Measurements from ENCODE around the gene C20orf141. TPM values are rescaled to one million over a fixed set of nuclear protein-coding genes. Genes with fewer than 3 reads are reported as not detected.
A peak's percentile ranks its signal among the peaks of the same experiment; 100 is the strongest.
"Not testable (repeated sequence)": the region's sequence is repeated elsewhere in the genome, so short reads cannot be mapped to it uniquely, and the experiment has no call there.

The C20orf141 gene
- total RNA-seq = not detected

- Mint-ChIP-seq H3K36me3 (peaks cover 14% of the 10 kb centered on the region), H3K4me3 (no peak within 1 kb of the TSS), H3K27ac (no peak within 1 kb of the TSS), H3K9me3 (peaks cover 3% of the 10 kb centered on the region), H3K27me3 (peaks cover 17 to 32% of the 10 kb centered on the region in 2 donors), H3K4me1 (ENCODE audit: low read depth in 2 of 2) (peaks cover 5 to 11% of the 10 kb centered on the region in 2 donors)
- ATAC-seq (peak in 1 of 2 donors; percentile 17), DNase-seq (ENCODE audit: low spot score) (no peak)
These were observed at the start of gene C20orf141 for GRCh38 chr20:2814587-2815051. Gene C20orf141, plus strand, starts transcription at chr20:2814987. Its CDS starts 198 bp downstream, at chr20:2815185.

- H3K27ac Mint-ChIP-seq = no peak overlapping the region
- peaks cover 8% of the 10 kb centered on the region in 2 donors for H3K27me3 Mint-ChIP-seq
- H3K4me3 Mint-ChIP-seq = no peak overlapping the region
- H3K4me1 Mint-ChIP-seq (ENCODE audit: low read depth in 2 of 2) = peaks cover 9 to 17% of the 10 kb centered on the region in 2 donors
- ATAC-seq (no peak), DNase-seq (ENCODE audit: low spot score) (no peak)
- no peaks in the 10 kb centered on the region for H3K9me3 Mint-ChIP-seq
- no peaks in the 10 kb centered on the region for H3K36me3 Mint-ChIP-seq
These were observed 46.8 kb upstream of the C20orf141 start for GRCh38 chr20:2767768-2768631.

GRCh38 chr20:2768632-2769015 is 46.2 kb upstream of the C20orf141 start:
- Mint-ChIP-seq H3K27me3 (peaks cover 8% of the 10 kb centered on the region in 2 donors), H3K36me3 (no peaks in the 10 kb centered on the region), H3K4me3 (no peak overlapping the region), H3K27ac (no peak overlapping the region), H3K9me3 (no peaks in the 10 kb centered on the region), H3K4me1 (ENCODE audit: low read depth in 2 of 2) (peaks cover 9 to 17% of the 10 kb centered on the region in 2 donors)
- DNase-seq (ENCODE audit: low spot score) = no peak
- no peak for ATAC-seq

GRCh38 chr20:2770091-2770490 is 44.7 kb upstream of the C20orf141 start:
- H3K36me3 Mint-ChIP-seq; DNase-seq (ENCODE audit: low spot score); H3K4me3 Mint-ChIP-seq; H3K27me3 Mint-ChIP-seq; H3K9me3 Mint-ChIP-seq; H3K27ac Mint-ChIP-seq; ATAC-seq: not testable (repeated sequence)
- H3K4me1 Mint-ChIP-seq (ENCODE audit: low read depth in 2 of 2) = peaks cover 9 to 17% of the 10 kb centered on the region in 2 donors

GRCh38 chr20:2771631-2772080 is 43.1 kb upstream of the C20orf141 start:
- Mint-ChIP-seq H3K9me3 (no peaks in the 10 kb centered on the region), H3K36me3 (no peaks in the 10 kb centered on the region), H3K4me3 (peak overlapping the region; percentile 61), H3K4me1 (ENCODE audit: low read depth in 2 of 2) (peaks cover 9 to 17% of the 10 kb centered on the region in 2 donors), H3K27ac (peak overlapping the region; percentile 33 to 43), H3K27me3 (peaks cover 8% of the 10 kb centered on the region in 2 donors)
- DNase-seq (ENCODE audit: low spot score) (no peak), ATAC-seq (peak; percentile 77 to 82)

- Mint-ChIP-seq H3K27me3 (peaks cover 0 to 2% of the 10 kb centered on the region in 2 donors), H3K27ac (no peak overlapping the region), H3K4me3 (no peak overlapping the region)
These were observed 41.0 kb upstream of the C20orf141 start for GRCh38 chr20:2773812-2774211.

GRCh38 chr20:2775139-2775538 is 39.6 kb upstream of the C20orf141 start:
- Mint-ChIP-seq H3K27me3 (peaks cover 0 to 2% of the 10 kb centered on the region in 2 donors), H3K4me1 (ENCODE audit: low read depth in 2 of 2) (peaks cover 9 to 17% of the 10 kb centered on the region in 2 donors), H3K27ac (no peak overlapping the region), H3K9me3 (no peaks in the 10 kb centered on the region), H3K4me3 (no peak overlapping the region), H3K36me3 (no peaks in the 10 kb centered on the region)
- DNase-seq (ENCODE audit: low spot score) = no peak
- no peak for ATAC-seq

More at GRCh38 chr20:2773812-2774211, 41.0 kb upstream of the C20orf141 start:
- no peaks in the 10 kb centered on the region for H3K9me3 Mint-ChIP-seq
- H3K36me3 Mint-ChIP-seq = no peaks in the 10 kb centered on the region
- DNase-seq (ENCODE audit: low spot score) (no peak), ATAC-seq (no peak)
- peaks cover 9 to 17% of the 10 kb centered on the region in 2 donors for H3K4me1 Mint-ChIP-seq (ENCODE audit: low read depth in 2 of 2)

- peaks cover 12 to 14% of the 10 kb centered on the region in 2 donors for H3K27me3 Mint-ChIP-seq
These were observed 36.0 kb upstream of the C20orf141 start for GRCh38 chr20:2778602-2779321.

GRCh38 chr20:2780948-2781347 is 33.8 kb upstream of the C20orf141 start:
- Mint-ChIP-seq H3K9me3 (no peaks in the 10 kb centered on the region), H3K27me3 (peaks cover 15 to 23% of the 10 kb centered on the region in 2 donors), H3K4me3 (no peak overlapping the region), H3K36me3 (no peaks in the 10 kb centered on the region), H3K4me1 (ENCODE audit: low read depth in 2 of 2) (peaks cover 0 to 5% of the 10 kb centered on the region in 2 donors), H3K27ac (no peak overlapping the region)
- DNase-seq (ENCODE audit: low spot score) = no peak
- no peak for ATAC-seq

More at GRCh38 chr20:2778602-2779321, 36.0 kb upstream of the C20orf141 start:
- DNase-seq (ENCODE audit: low spot score) (no peak), ATAC-seq (no peak)
- no peaks in the 10 kb centered on the region for H3K9me3 Mint-ChIP-seq
- no peak overlapping the region for H3K4me3 Mint-ChIP-seq
- no peaks in the 10 kb centered on the region for H3K36me3 Mint-ChIP-seq
- no peak overlapping the region for H3K27ac Mint-ChIP-seq
- peaks cover 0 to 5% of the 10 kb centered on the region in 2 donors for H3K4me1 Mint-ChIP-seq (ENCODE audit: low read depth in 2 of 2)

- no peak overlapping the region for H3K27ac Mint-ChIP-seq
- H3K27me3 Mint-ChIP-seq = peaks cover 23 to 32% of the 10 kb centered on the region in 2 donors
- no peak for ATAC-seq
- H3K4me3 Mint-ChIP-seq = no peak overlapping the region
- H3K36me3 Mint-ChIP-seq = no peaks in the 10 kb centered on the region
- peaks cover 0 to 5% of the 10 kb centered on the region in 2 donors for H3K4me1 Mint-ChIP-seq (ENCODE audit: low read depth in 2 of 2)
- no peak for DNase-seq (ENCODE audit: low spot score)
- H3K9me3 Mint-ChIP-seq = no peaks in the 10 kb centered on the region
These were observed 30.8 kb upstream of the C20orf141 start for GRCh38 chr20:2783908-2784566.

GRCh38 chr20:2793471-2793870 is 21.3 kb upstream of the C20orf141 start:
- no peak overlapping the region for H3K4me3 Mint-ChIP-seq
- H3K27ac Mint-ChIP-seq = no peak overlapping the region
- DNase-seq (ENCODE audit: low spot score) (no peak), ATAC-seq (no peak)
- peaks cover 4 to 9% of the 10 kb centered on the region in 2 donors for H3K27me3 Mint-ChIP-seq
- peaks cover 3 to 8% of the 10 kb centered on the region in 2 donors for H3K4me1 Mint-ChIP-seq (ENCODE audit: low read depth in 2 of 2)
- H3K36me3 Mint-ChIP-seq = no peaks in the 10 kb centered on the region
- H3K9me3 Mint-ChIP-seq = no peaks in the 10 kb centered on the region

- DNase-seq (ENCODE audit: low spot score) = no peak
- no peak for ATAC-seq
- Mint-ChIP-seq H3K27me3 (peaks cover 7 to 12% of the 10 kb centered on the region in 2 donors), H3K4me1 (ENCODE audit: low read depth in 2 of 2) (peaks cover 10 to 14% of the 10 kb centered on the region in 2 donors), H3K9me3 (no peaks in the 10 kb centered on the region), H3K27ac (no peak overlapping the region), H3K36me3 (peaks cover 6% of the 10 kb centered on the region), H3K4me3 (no peak overlapping the region)
These were observed 20.5 kb upstream of the C20orf141 start for GRCh38 chr20:2794202-2794748.

- Mint-ChIP-seq H3K27me3 (peaks cover 13 to 19% of the 10 kb centered on the region in 2 donors), H3K36me3 (peaks cover 12% of the 10 kb centered on the region), H3K9me3 (no peaks in the 10 kb centered on the region), H3K27ac (no peak overlapping the region), H3K4me3 (no peak overlapping the region), H3K4me1 (ENCODE audit: low read depth in 2 of 2) (peaks cover 16 to 21% of the 10 kb centered on the region in 2 donors)
- ATAC-seq (no peak), DNase-seq (ENCODE audit: low spot score) (no peak)
These were observed 19.8 kb upstream of the C20orf141 start for GRCh38 chr20:2794866-2795447.
